Ishikawa (cell line): ENCODE data around the gene PTGS1.

Experiments used
- CEBPB ChIP-seq: IDR thresholded peaks from 2 replicates; pipeline ENCODE4 v1.6.1; 2012
- CREB1 ChIP-seq: IDR thresholded peaks from 2 replicates; pipeline ENCODE4 v1.6.1; 2012; ENCODE audit warnings: low read depth
- EP300 ChIP-seq: IDR thresholded peaks from 2 replicates; pipeline ENCODE4 v1.6.1; 2012; ENCODE audit warnings: borderline replicate concordance
- MAX ChIP-seq: IDR thresholded peaks from 2 replicates; pipeline ENCODE4 v1.6.1; 2012
- NFIC ChIP-seq: IDR thresholded peaks from 2 replicates; pipeline ENCODE4 v1.6.1; 2012
- RAD21 ChIP-seq: IDR thresholded peaks from 2 replicates; pipeline ENCODE4 v1.6.1; 2012; ENCODE audit warnings: low read depth
- TEAD4 ChIP-seq: IDR thresholded peaks from 2 replicates; pipeline ENCODE4 v1.6.1; 2012
- USF1 ChIP-seq: IDR thresholded peaks from 2 replicates; pipeline ENCODE4 v1.6.1; 2012
- YY1 ChIP-seq: IDR thresholded peaks from 2 replicates; pipeline ENCODE4 v1.6.1; 2012; ENCODE audit warnings: low read depth
- ZBTB7A ChIP-seq: IDR thresholded peaks from 2 replicates; pipeline ENCODE4 v1.6.1; 2012; ENCODE audit warnings: low read depth

- TF ChIP-seq YY1 (no peak), CREB1 (no peak), RAD21 (no peak), ZBTB7A (no peak), USF1 (no peak), NFIC (no peak), MAX (no peak), CEBPB (no peak), EP300 (no peak), TEAD4 (no peak)
Observed at GRCh38 chr9:122364117-122364782, 6.6 kb upstream of the PTGS1 start.
